Glutamatergic neuron (in vitro differentiated cells): ENCODE data around the gene FBXO3. TPM values are rescaled to one million over a fixed set of nuclear protein-coding genes. Genes with fewer than 3 reads are reported as not detected.

ENCODE experiments used
- DNase-seq: peaks from one replicate; pipeline ENCODE4 v3.0.0; 2022
- H3K27ac Mint-ChIP-seq: one replicate; pipeline ENCODE4 v1.8.0; 2020; ENCODE audit warnings: mild to moderate bottlenecking, mixed read lengths, inconsistent platforms; ENCODE audit not compliant: unreplicated experiment
- H3K27me3 Mint-ChIP-seq: one replicate; pipeline ENCODE4 v1.8.0; 2020; ENCODE audit warnings: mild to moderate bottlenecking, moderate library complexity, mixed read lengths, inconsistent platforms; ENCODE audit not compliant: unreplicated experiment
- H3K36me3 Mint-ChIP-seq: one replicate; pipeline ENCODE4 v1.8.0; 2020; ENCODE audit warnings: mild to moderate bottlenecking, mixed read lengths, inconsistent platforms; ENCODE audit not compliant: unreplicated experiment
- H3K4me1 Mint-ChIP-seq: one replicate; pipeline ENCODE4 v1.8.0; 2020; ENCODE audit warnings: mild to moderate bottlenecking, low read depth, mixed read lengths, inconsistent platforms; ENCODE audit not compliant: unreplicated experiment
- H3K4me3 Mint-ChIP-seq: one replicate; pipeline ENCODE4 v1.8.0; 2020; ENCODE audit warnings: mild to moderate bottlenecking, mixed read lengths, inconsistent platforms; ENCODE audit not compliant: unreplicated experiment
- H3K9me3 Mint-ChIP-seq: one replicate; pipeline ENCODE4 v1.8.0; 2020; ENCODE audit warnings: mild to moderate bottlenecking, moderate library complexity, mixed read lengths, inconsistent platforms; ENCODE audit not compliant: unreplicated experiment
- CTCF ChIP-seq: fragments of 200-600 bp; sonication (generic); IDR thresholded peaks from one replicate; pipeline ENCODE4 v1.5.0; 2021; ENCODE audit not compliant: partially characterized antibody, unreplicated experiment
- total RNA-seq: library from RNA; stranded (reverse); fragmentation: NEBNext Ultra II Directional; extraction: Animal tissue kit (Norgen Biotek cat#: 25700); gene quantifications from one replicate; pipeline ENCODE4 v1.2.1, GENCODE V29; 2021; ENCODE audit not compliant: unreplicated experiment

The FBXO3 gene
- total RNA-seq, 1 donor from 2014 or later = 30.5 TPM

DNA sequence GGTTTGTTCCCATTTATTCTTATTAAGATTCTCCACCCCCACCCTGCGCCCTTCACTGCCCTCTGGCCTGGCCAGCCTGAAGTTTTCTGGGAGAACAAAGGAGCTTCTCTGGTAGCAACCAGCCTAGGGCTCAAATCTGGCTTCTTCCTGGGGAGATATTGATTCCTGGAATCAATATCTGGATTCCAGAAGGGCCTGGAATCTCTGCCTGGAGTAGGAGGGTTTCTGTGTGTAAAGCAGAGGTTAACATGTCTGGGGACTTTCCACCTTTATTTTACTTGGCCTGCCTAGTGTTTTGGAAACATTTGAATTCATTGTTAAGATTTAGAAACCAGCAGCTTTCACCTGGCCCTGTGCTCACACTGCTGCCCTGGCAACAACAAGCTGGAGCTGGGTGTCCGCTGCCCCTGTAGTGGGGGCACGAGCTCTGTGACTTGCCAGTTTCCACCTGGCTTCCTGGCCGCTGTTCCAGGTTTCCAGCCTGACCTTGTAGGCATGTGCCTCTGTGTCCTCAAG lies 79.2 kb downstream of the FBXO3 start:
- TF ChIP-seq CTCF = no peak
- Mint-ChIP-seq H3K4me3 (no peak overlapping the region), H3K27me3 (peaks cover 5% of the 10 kb centered on the region), H3K9me3 (peaks cover 9% of the 10 kb centered on the region), H3K27ac (no peak overlapping the region), H3K36me3 (no peaks in the 10 kb centered on the region), H3K4me1 (peaks cover 36% of the 10 kb centered on the region)
- DNase-seq = no peak

- DNase-seq = no peak
- Mint-ChIP-seq H3K9me3 (peaks cover 6% of the 10 kb centered on the region), H3K4me3 (no peak overlapping the region), H3K27ac (no peak overlapping the region), H3K27me3 (peaks cover 2% of the 10 kb centered on the region), H3K4me1 (peaks cover 36% of the 10 kb centered on the region), H3K36me3 (no peaks in the 10 kb centered on the region)
- no peak for TF ChIP-seq CTCF
Measured at GRCh38 chr11:33694346-33695050, 79.8 kb downstream of the FBXO3 start.

DNA sequence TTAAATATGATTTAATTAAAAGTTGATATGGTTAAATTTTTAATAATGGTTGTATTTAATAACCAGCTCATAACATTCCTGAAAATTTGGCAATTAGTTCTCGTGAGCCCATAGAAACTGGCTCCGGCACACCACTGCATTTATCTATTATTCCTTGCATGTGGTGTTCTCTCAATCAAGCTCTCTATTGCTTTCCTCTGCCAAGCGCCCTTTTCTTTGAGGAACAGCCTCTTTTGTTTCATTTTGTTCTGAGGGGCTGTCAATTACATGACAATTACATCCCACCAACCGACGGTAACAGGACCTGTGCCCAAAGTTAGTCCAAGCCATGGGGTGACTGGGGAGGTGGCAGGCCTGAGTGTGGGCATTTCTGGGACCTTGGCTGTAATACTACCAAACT lies 81.8 kb downstream of the FBXO3 start:
- H3K9me3 Mint-ChIP-seq = peaks cover 6% of the 10 kb centered on the region

GRCh38 chr11:33692013-33692504 lies 82.3 kb downstream of the FBXO3 start:
- DNase-seq = no peak
- Mint-ChIP-seq H3K4me1 (peaks cover 25% of the 10 kb centered on the region), H3K36me3 (no peaks in the 10 kb centered on the region), H3K4me3 (no peak overlapping the region), H3K27me3 (peaks cover 2% of the 10 kb centered on the region), H3K9me3 (peaks cover 3% of the 10 kb centered on the region), H3K27ac (peak overlapping the region; percentile 3)
- TF ChIP-seq CTCF = no peak

More for the DNA sequence above, 81.8 kb downstream of the FBXO3 start:
- no peak for TF ChIP-seq CTCF
- H3K4me3 Mint-ChIP-seq = no peak overlapping the region
- no peak overlapping the region for H3K27ac Mint-ChIP-seq
- DNase-seq = no peak
- peaks cover 30% of the 10 kb centered on the region for H3K4me1 Mint-ChIP-seq
- H3K36me3 Mint-ChIP-seq = no peaks in the 10 kb centered on the region
- H3K27me3 Mint-ChIP-seq = peaks cover 2% of the 10 kb centered on the region

- H3K27ac Mint-ChIP-seq = no peak overlapping the region
- no peaks in the 10 kb centered on the region for H3K36me3 Mint-ChIP-seq
Measured at GRCh38 chr11:33691066-33691864, 83.1 kb downstream of the FBXO3 start.

More at GRCh38 chr11:33691066-33691864, 83.1 kb downstream of the FBXO3 start:
- no peaks in the 10 kb centered on the region for H3K9me3 Mint-ChIP-seq
- peaks cover 18% of the 10 kb centered on the region for H3K4me1 Mint-ChIP-seq
- peaks cover 2% of the 10 kb centered on the region for H3K27me3 Mint-ChIP-seq
- no peak for TF ChIP-seq CTCF
- no peak overlapping the region for H3K4me3 Mint-ChIP-seq
- DNase-seq = no peak
